ENCODE measurements around the gene FRMD4B.

FRMD4B gene

DNA sequence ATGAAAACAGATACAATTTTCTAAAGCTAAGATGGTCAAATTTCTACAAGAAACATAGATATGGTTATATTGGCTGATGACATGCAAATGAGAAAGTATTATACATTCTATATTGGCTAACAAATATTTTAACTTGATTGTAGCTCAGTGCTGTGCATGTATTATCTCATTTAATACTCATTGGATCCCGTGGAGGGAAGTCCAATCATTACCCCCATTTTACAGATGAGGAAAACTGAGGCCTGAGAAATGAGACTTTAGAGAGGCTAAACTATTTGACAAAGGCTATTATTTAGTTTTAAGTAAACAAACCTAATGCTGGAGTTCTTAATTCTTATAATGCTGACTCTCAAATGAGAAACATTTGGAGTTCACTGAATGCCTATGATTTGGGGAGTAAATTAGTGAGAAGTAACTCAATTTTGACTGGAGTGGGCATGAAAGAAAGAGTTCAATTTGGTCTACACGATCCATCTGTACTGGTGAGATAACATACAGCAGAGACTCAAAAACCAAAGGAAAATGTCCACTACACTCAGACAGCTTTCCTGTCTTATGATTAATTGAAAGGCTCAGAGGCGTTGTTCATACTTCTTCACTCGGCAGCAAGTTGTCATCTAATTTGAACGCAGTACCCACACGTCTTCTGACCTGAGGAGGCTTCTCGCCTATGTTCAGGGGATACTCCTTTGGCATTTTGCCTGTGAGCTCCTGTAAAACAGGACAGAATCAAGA is 191.3 kb downstream of the FRMD4B start:
- no peaks in the 10 kb centered on the region for H3K9me3 ChIP-seq (ENCODE audit: control insufficient read depth, low read length)
- H3K4me2 ChIP-seq (ENCODE audit: low read length): no peak overlapping the region
- H3K79me2 ChIP-seq: no peaks in the 10 kb centered on the region
- no peak overlapping the region for H3K9ac ChIP-seq
- H3K4me1 ChIP-seq: no peaks in the 10 kb centered on the region
- no peaks in the 10 kb centered on the region for H3K27me3 ChIP-seq (ENCODE audit: control insufficient read depth, insufficient read depth, low read length)
- H2AFZ ChIP-seq: no peak overlapping the region
- no peak for TF ChIP-seq CTCF (IDR thresholded peaks at IDR 0.05)
- no peak overlapping the region for H3K4me3 ChIP-seq (ENCODE audit: low read depth, low read length)
- no peak overlapping the region for H3K27ac ChIP-seq
- H3K36me3 ChIP-seq (ENCODE audit: control insufficient read depth, insufficient read depth, low read length): no peaks in the 10 kb centered on the region

DNA sequence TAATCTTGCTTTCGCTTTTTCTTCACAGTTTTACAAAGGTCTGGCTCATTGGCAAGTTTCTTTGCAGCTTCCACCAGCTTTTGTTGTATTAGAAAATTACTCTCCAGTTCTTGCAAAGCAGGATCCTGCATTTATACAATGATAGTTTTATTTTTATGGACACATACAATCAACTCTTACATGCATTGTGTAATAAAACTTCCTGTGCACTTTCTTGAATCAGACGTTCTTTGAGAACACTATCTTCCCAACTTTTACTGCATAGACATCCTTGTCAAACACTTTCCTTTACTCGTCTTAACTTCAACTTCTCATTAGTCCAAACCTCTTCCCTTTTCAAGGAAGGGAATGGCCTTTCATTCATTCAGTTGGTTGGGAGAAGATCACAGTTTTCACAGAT is 192.1 kb downstream of the FRMD4B start:
- Histone ChIP-seq H3K36me3 (ENCODE audit: control insufficient read depth, insufficient read depth, low read length) (no peaks in the 10 kb centered on the region), H3K9ac (no peak overlapping the region), H3K27ac (no peak overlapping the region), H2AFZ (no peak overlapping the region), H3K27me3 (ENCODE audit: control insufficient read depth, insufficient read depth, low read length) (no peaks in the 10 kb centered on the region), H3K9me3 (ENCODE audit: control insufficient read depth, low read length) (no peaks in the 10 kb centered on the region), H3K79me2 (no peaks in the 10 kb centered on the region), H3K4me2 (ENCODE audit: low read length) (no peak overlapping the region), H3K4me1 (no peaks in the 10 kb centered on the region), H3K4me3 (ENCODE audit: low read depth, low read length) (no peak overlapping the region)
- no peak for TF ChIP-seq CTCF (IDR thresholded peaks at IDR 0.05)

GRCh38 chr3:69191516-69191915 is 194.4 kb downstream of the FRMD4B start:
- no peaks in the 10 kb centered on the region for H3K9me3 ChIP-seq (ENCODE audit: control insufficient read depth, low read length)
- H3K4me1 ChIP-seq: no peaks in the 10 kb centered on the region
- no peak for TF ChIP-seq CTCF (IDR thresholded peaks at IDR 0.05)
- no peaks in the 10 kb centered on the region for H3K36me3 ChIP-seq (ENCODE audit: control insufficient read depth, insufficient read depth, low read length)
- H2AFZ ChIP-seq: no peak overlapping the region
- no peaks in the 10 kb centered on the region for H3K79me2 ChIP-seq
- H3K4me2 ChIP-seq (ENCODE audit: low read length): no peak overlapping the region
- no peak overlapping the region for H3K9ac ChIP-seq
- no peak overlapping the region for H3K27ac ChIP-seq
- H3K27me3 ChIP-seq (ENCODE audit: control insufficient read depth, insufficient read depth, low read length): no peaks in the 10 kb centered on the region
- no peak overlapping the region for H3K4me3 ChIP-seq (ENCODE audit: low read depth, low read length)

- Histone ChIP-seq H3K9ac (no peak overlapping the region), H3K27ac (no peak overlapping the region), H3K27me3 (ENCODE audit: control insufficient read depth, insufficient read depth, low read length) (no peaks in the 10 kb centered on the region), H3K4me3 (ENCODE audit: low read depth, low read length) (no peak overlapping the region), H3K9me3 (ENCODE audit: control insufficient read depth, low read length) (no peaks in the 10 kb centered on the region), H3K79me2 (no peaks in the 10 kb centered on the region), H3K4me2 (ENCODE audit: low read length) (no peak overlapping the region), H3K4me1 (no peaks in the 10 kb centered on the region), H3K36me3 (ENCODE audit: control insufficient read depth, insufficient read depth, low read length) (no peaks in the 10 kb centered on the region), H2AFZ (no peak overlapping the region)
- TF ChIP-seq CTCF (IDR thresholded peaks at IDR 0.05): no peak
Measured at GRCh38 chr3:69189487-69189886, 196.4 kb downstream of the FRMD4B start.

GRCh38 chr3:69186575-69187093 is 199.3 kb downstream of the FRMD4B start:
- Histone ChIP-seq H3K27ac (no peak overlapping the region), H3K4me3 (ENCODE audit: low read depth, low read length) (no peak overlapping the region), H3K9ac (no peak overlapping the region), H3K36me3 (ENCODE audit: control insufficient read depth, insufficient read depth, low read length) (no peaks in the 10 kb centered on the region), H3K9me3 (ENCODE audit: control insufficient read depth, low read length) (no peaks in the 10 kb centered on the region), H2AFZ (no peak overlapping the region), H3K79me2 (no peaks in the 10 kb centered on the region), H3K4me2 (ENCODE audit: low read length) (no peak overlapping the region), H3K27me3 (ENCODE audit: control insufficient read depth, insufficient read depth, low read length) (no peaks in the 10 kb centered on the region), H3K4me1 (no peaks in the 10 kb centered on the region)
- no peak for TF ChIP-seq CTCF (IDR thresholded peaks at IDR 0.05)
